Neural cell (in vitro differentiated cells): ENCODE measurements around the gene VAV2.

Source experiments
- CTCF ChIP-seq: fragments of 450-650 bp; IDR thresholded peaks from 2 replicates; pipeline ENCODE4 v1.5.1; 2014; ENCODE audit warnings: antibody characterized with exemption, mild to moderate bottlenecking, moderate library complexity; ENCODE audit not compliant: poor library complexity, severe bottlenecking
- EP300 ChIP-seq: fragments of 450-650 bp; conservative IDR thresholded peaks from 2 replicates; pipeline ENCODE4 v1.6.1; 2014; ENCODE audit warnings: antibody characterized with exemption, mild to moderate bottlenecking, moderate library complexity; ENCODE audit not compliant: poor library complexity, severe bottlenecking
- EZH2 ChIP-seq: fragments of 200-600, 300-800 bp; shearing (Covaris generic), sonication (generic); IDR thresholded peaks from 2 replicates; pipeline ENCODE4 v1.6.1; 2014; ENCODE audit warnings: antibody characterized with exemption, low read length, borderline replicate concordance, mild to moderate bottlenecking; ENCODE audit not compliant: insufficient read depth, poor library complexity, severe bottlenecking
- MXI1 ChIP-seq: fragments of 450-650 bp; conservative IDR thresholded peaks from 2 replicates; pipeline ENCODE4 v1.6.1; 2014; ENCODE audit warnings: antibody characterized with exemption, mild to moderate bottlenecking; ENCODE audit not compliant: poor library complexity, severe bottlenecking
- POLR2AphosphoS5 ChIP-seq: IDR thresholded peaks from 2 replicates; pipeline ENCODE4 v1.6.1; 2012
- RAD21 ChIP-seq: fragments of 450-650 bp; conservative IDR thresholded peaks from 2 replicates; pipeline ENCODE4 v1.6.1; 2014; ENCODE audit warnings: antibody characterized with exemption, mild to moderate bottlenecking, moderate library complexity
- TAF1 ChIP-seq: IDR thresholded peaks from 2 replicates; pipeline ENCODE4 v1.6.1; 2012; ENCODE audit warnings: low read depth
- TF ChIP-seq, protein P1 (sequence below): IDR thresholded peaks from 2 replicates; pipeline ENCODE4 v1.6.1; 2012; ENCODE audit warnings: borderline replicate concordance

DNA sequence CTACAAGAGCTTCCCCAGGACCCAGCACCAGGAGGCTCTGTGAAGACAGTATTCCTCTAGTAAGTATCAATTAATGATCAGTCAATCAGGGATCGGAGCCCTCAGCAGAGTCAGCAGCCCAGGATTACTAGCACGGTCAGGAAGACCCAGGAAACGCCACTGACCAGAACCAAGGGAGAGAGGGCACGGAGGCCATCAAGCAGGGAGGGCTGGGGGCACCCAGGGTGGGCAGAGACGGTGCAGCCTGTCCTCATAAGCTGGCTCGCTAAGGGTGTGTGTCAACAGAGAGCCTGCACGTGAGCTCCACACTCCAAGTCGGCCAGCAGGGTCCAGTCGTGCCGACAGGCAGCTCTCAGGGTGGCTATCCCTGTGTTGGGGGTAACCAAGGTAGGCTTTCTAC lies 29.0 kb downstream of the VAV2 start:
- TF ChIP-seq CTCF, result no peak
- no peak for TF ChIP-seq POLR2AphosphoS5
- TF ChIP-seq, protein P1, sequence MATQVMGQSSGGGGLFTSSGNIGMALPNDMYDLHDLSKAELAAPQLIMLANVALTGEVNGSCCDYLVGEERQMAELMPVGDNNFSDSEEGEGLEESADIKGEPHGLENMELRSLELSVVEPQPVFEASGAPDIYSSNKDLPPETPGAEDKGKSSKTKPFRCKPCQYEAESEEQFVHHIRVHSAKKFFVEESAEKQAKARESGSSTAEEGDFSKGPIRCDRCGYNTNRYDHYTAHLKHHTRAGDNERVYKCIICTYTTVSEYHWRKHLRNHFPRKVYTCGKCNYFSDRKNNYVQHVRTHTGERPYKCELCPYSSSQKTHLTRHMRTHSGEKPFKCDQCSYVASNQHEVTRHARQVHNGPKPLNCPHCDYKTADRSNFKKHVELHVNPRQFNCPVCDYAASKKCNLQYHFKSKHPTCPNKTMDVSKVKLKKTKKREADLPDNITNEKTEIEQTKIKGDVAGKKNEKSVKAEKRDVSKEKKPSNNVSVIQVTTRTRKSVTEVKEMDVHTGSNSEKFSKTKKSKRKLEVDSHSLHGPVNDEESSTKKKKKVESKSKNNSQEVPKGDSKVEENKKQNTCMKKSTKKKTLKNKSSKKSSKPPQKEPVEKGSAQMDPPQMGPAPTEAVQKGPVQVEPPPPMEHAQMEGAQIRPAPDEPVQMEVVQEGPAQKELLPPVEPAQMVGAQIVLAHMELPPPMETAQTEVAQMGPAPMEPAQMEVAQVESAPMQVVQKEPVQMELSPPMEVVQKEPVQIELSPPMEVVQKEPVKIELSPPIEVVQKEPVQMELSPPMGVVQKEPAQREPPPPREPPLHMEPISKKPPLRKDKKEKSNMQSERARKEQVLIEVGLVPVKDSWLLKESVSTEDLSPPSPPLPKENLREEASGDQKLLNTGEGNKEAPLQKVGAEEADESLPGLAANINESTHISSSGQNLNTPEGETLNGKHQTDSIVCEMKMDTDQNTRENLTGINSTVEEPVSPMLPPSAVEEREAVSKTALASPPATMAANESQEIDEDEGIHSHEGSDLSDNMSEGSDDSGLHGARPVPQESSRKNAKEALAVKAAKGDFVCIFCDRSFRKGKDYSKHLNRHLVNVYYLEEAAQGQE, result no peak
- no peak for TF ChIP-seq MXI1
- no peak for TF ChIP-seq EZH2
- TF ChIP-seq EP300, result no peak
- no peak for TF ChIP-seq RAD21
- no peak for TF ChIP-seq TAF1
